HG03565 (cell line): ENCODE data around the gene SRGAP1.

Experiments used
- ATAC-seq: cut with Tn5 transposase; IDR thresholded peaks from one replicate; pipeline ENCODE4 v1.9.1; 2021; ENCODE audit warnings: mild to moderate bottlenecking, moderate library complexity; ENCODE audit not compliant: unreplicated experiment

SRGAP1 gene

DNA sequence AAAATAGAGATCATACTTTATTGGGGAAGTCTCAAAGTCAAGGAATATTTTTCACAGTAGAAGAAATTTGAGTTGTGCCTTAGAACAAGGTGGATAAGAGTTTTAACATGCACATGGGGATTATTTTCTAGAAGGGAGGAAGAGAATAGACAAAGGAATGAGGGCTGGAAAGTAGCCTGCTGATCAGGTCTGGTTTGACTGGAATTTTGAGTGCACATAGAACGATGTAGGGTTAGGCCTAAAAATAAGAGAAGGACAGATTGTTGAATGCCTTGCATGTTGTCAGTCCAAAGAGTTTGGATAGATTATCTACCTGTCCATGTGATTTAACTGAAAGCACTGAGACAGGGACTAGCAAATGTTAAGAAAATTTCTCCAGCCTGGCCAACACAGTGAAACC, 87.2 kb downstream of the SRGAP1 start:
- ATAC-seq = no peak

DNA sequence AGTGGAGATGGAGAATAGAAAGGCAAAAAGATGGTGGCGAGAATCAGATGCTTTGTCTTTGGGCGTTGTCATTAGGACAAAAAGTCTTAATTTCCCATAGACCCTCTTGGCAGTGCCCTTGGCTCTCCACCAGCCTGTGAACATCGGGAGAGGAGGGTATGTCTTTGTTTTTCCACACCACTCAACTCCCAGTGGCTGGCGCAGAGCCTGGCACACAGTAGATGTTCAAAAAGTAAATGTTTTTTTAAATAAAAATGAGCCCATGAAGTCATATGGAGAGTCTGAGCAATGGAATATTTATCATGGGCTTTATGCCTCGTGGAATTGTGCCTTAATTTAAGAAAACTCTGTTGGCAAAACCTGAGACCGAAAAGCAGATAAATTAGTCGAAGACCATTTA, 90.4 kb downstream of the SRGAP1 start:
- ATAC-seq = no peak

DNA sequence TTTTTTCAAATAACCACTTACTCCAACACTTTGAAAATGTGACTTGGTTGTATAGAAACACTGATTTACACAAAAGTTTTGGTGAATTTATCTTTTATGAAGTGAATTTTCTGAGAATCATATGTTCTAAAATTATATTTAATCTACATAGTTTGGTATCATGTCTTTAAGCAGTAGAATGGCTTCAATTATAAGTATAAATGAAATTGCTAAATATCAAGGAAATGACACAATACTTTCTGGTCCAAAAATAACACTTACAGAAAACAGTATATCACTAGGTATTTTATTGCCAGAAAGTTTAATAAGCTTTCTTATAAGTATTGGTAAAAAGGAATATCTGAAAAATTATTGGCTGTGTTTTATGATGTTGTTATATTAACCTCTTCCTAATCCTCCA, 90.9 kb downstream of the SRGAP1 start:
- no peak for ATAC-seq

DNA sequence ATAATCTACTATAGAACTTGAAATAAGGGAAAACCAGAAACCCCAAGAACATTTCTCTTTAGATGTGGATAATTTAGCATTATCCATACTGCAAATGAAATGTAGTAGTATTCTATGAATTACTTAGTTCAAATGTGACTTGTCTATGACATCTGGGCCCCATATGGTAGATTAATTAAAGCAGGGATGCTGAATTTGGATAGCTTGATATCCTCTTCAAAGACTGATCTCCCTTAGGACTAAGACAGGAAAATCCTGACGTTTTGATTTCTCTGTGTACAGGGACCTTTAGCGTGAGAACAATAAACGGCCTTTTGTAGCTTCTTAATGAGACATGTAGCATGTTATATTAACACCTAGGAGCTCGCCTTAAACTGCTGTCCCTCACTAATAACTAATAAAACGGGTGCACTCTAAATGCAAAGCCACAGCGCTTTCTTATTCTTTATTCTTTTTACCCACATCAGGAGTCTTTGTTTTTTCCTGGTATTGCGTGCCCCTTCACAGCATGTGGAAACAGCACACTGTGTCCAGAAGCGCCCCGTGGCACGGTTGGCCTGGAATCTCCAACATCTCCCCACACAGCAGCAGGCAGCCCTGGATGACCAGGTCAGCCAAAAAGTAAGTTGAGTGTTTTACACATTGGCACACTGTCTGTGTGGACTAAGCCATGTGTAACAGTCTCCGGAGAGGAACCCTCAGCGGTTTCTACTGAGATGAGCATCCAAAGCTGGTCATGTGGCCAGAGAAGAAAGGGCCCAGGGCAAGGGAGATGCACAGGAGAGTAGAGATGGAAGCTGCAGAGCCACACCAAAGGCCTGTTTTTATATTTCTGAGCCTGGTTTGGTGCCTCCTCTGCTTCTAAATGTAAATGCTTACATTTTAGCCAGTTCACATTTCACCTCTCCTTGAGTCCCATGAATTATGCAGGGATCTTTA, 93.1 kb downstream of the SRGAP1 start:
- no peak for ATAC-seq

DNA sequence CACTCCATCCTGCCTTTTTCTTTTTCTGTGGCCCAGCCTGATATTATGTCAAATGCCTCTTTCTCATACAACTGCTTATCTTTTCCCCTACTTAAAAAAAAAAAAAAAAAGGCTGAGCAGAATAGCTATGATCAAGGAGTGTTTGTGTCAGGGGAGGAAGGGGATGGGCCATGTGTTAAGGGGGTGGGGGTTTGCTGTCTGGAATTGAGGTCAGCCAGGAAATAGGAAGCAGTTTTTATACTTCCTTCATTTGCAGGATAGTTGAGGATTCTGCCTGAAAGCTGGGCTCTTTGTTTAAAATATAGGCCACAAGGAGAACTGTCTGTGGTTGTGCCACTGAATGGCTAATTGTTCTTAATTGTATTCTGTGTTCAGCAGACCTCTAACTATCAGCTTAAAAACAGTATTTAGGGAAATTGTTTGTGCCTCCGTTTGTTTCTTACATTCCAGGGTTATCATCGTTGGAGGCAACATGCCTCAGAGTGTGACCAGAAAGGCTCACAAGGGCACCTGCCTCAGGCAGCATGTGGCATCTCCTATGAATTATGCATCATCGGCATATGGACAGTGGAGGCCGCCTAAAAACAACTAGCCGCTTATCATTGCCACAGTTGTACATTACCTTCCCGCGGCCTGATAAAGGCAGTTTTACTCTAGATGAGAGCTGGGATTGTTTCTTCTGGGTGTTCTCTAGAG, 96.0 kb downstream of the SRGAP1 start:
- no peak for ATAC-seq

DNA sequence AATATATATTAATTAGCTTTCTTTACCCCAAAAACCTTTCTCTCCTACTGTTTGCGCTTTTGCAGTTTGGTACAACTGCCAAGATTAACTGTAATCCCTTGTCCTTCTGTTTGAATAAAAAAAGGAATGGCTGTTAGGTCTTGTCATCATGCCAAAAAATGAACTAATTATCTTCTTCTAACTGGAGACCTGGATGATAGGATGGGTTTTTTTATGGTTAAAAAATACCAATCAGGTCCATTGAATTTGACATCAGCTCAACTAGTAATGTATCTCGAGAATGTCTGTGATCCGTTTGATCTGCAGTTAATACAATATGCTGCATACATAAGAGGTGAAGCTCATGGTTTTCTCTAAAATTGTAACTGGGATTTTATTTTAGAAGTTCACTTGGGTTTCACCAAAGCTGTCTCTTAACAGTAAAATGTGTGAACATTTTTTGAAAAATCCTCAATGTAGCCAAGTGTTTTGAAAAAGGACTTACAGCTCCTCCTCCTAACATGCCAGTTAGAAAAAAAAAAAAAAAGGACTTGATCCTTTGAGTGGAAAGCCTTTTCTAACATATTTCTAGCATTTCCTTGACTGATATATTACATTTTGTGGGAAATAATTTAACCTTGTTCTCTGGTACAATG, 96.8 kb downstream of the SRGAP1 start:
- no peak for ATAC-seq

DNA sequence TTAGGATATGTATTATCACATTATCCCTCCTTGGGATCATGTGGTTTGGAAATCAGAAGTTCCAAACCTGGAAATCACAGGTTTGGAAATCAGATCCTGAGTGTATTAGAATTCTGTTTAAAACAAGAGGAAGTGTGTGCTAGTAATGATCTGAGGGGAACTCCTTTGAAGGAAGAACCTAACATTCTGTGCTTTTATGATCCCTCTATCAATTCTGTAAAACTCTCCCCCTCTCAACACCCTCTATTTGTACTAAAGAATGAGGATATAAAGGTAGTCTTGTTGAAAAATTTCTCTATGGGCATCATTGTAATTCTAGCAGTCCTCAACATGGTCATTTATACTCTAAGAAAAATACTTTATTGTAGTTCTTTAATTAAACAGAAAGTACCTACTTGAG, 97.4 kb downstream of the SRGAP1 start:
- ATAC-seq = no peak

DNA sequence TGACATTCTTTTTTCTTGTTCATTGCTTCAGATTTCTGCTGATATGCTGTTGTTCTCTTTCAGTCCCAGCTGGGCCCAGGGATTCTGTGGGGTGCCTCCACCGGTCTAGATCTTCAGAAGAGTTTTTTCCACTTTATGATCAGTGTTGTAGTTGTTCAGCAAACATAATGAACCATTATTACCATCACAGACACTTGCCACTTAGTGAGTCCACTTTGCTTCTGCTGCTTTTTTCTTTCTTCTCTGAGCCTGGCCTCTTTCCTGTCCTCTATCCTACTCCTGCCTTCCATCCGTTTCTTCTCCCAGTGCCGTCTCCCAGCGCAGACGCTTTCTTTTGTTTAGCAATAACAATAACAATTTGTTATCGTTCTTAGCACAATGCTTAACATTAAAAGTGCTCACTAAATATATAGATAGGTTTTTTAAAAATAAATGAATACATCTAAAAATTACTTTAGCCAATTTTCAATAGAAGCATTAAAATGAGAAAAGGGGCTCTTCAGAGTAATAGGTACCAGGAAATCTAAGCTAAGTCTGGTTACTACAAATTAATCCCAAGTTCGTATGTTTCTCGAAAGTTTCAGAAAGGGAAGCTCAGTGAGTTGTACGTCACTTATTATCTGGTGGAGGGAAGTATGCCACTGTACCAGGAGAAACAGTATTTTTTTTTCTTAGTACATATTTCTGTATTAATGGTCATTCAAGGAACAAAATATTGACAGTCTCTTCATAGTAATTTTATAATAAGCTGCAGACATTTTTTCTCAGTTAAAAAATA, 98.2 kb downstream of the SRGAP1 start:
- ATAC-seq = no peak

DNA sequence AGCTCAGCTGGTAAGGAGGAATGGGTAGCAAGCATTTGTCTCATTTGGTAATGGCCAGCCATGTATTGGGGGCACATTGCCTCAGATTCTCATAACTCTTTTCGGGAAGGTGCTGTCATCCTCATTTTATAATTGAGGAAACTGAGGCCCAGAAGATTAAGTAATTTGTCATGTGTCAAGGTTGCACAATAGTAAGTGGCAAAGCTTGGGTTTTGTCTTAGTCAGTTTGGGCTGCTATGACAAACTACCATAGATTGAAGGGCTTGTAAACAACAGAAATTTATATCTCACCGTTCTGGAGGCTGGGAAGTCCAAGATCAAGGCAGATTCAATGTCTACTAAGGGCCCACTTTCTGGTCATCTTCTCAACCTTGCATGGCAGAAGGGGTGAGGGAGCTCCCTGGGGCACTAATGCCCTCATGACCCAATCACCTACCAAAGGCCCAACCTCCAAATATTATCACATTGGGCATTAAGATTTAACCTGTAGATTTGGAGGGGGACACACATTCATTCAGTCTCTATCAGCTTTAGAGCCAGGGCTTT, 99.6 kb downstream of the SRGAP1 start:
- no peak for ATAC-seq

DNA sequence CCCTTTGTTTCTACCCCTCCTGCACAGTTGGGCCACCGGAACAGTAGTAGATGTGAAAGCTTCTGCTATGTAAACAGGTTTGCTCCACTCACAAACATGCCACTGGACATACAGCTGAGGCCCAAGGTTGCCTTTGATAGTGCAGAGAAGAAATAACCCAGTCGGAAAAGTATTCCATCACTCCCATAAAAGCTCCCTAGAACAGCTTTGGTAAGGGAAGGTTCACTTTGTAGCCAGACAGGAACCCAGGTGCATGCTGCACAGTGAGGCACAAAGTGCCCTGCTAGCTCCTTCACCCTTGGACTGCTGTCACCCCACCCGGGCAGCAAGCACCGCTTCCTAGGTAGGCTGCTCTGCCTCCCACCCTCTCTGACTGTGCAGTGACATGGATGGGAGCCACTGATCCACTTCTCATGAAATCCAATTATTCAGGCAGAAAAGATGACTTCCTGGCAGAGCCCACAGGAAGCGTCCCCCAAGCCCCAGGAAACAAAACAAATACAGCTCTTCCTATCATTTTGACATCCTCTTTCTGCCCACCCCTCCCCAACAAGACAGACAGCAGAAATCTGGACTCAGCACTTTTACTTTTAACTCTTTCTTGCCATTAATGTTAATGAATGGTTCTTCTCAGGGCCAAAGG, 100.2 kb downstream of the SRGAP1 start:
- ATAC-seq = no peak

DNA sequence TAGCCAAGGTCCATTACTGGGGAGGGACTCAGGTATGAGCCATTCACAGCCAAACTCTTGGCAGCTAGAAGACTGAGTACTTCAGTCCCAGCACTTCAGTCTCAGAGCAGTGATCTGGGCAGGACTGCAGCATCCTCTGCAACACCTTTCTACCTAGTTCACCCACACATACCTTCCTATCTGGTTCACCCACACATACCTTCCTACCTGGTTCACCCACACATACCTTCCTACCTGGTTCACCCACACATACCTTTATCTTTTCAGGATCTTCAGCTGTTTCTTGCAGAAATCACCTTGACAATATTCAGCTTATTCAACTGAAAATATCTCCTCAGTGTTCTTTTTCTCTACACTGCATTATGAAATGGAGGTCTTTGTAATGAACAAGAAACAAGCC, 101.3 kb downstream of the SRGAP1 start:
- no peak for ATAC-seq

DNA sequence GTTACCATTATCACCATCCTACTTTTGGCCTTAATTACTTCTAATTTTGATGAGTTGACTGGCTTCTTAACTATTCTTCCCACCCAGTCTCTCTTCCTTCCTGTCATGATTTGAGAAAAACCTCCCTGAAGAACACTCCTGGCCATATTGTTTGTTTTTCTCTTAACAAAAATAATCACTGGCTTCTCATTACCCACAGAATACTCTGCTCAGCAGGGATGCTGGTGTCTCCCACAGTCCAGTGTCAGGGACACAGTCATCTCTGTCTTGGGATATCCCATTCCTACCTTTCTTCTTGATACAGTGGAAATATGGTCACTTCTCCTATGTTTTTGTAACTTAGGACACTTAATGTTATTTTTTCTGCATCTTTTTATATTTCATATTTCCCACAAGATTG, 103.7 kb downstream of the SRGAP1 start:
- no peak for ATAC-seq

DNA sequence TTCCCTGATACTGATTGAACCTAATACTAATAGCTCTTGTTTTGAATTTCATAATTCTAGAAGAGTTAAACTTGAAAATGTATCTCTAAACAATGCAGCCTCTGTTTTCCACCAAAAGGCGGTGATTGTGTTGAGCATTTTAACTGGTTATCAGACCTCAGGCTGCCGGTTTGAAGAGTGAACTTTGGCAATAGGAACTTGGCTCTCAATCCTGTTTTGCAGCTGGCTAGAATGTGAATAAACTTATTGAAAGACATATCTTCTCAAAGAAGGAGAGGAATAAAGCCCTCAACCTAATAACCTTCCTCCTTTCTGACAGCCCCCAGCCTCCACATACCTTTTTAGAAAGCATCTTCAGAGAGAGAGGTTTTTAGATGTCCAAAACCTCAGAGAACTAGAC, 105.4 kb downstream of the SRGAP1 start:
- no peak for ATAC-seq

DNA sequence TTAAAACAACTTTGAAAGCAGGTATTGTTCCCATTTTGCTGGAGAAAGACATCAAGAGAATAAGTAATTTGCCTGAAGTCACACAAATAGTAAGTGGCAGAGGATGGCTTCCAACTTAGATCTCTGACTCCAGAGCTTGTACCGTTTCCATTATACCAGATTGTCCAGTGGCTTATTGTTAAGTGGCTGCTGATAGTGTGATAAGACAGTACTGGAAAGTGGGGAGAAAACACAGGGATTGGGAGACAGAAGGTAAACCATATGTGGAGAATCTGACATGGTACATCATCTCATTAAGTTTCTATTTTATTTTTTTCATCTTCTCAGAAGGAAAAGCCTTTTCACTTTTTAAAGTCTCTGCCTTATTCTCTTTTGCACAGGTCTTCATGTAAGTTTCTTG, 108.5 kb downstream of the SRGAP1 start:
- no peak for ATAC-seq

DNA sequence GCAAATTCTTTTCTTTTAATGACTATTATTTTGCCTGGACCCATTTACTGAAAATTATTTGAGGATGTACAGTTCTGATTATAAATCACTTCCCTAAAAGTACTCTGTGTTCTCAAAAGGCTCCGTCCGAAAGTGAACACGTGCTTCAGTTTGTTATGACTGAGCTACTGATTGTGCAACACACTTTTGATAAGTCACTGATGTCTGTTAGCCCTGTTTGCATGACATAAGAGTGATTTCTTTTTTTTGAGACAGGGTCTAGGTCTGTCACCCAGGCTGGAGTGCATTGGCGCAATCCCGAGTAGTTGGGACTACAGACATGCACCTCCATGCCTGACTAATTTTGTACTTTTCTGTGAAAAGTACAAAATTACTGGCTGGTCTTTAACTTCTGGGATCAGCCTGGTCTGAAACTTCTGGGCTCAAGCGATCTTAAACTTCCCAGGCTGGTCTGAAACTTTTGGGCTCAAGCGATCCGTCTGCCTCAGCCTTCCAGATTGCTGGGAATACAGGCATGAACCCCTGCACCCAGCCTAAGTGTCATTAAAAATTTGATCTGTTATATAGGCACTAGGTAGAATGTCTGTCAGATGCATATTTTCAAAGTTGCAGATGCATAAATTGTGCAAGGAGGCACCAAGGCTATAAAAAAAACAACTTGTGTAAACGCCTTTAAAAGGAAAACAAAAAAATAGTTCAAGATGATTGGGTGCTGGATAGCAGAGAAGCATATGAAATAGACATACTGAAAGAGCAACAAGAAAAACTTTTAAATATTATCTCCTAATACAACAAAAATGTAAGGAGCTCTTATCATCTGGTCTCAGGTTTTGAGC, 111.5 kb downstream of the SRGAP1 start:
- ATAC-seq = no peak

DNA sequence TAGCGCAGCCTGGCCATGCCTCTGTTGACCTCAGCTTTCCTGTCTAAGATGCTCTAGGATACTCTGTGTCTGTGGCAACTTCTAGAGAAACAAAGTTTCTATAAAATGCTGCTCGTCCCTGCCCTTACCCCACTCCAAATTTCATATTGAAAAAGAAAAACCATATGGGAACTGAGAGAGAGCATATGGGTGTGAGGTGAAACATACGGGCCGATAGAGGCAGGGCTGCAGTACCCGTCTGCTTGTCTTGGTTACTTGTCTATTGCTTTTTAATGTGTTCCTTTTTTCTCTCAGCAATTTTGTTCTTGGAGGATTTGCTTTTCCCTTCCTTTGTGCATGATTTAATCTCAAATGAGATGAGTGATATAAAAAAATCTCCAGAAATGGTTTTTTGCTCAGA, 113.0 kb downstream of the SRGAP1 start:
- no peak for ATAC-seq

DNA sequence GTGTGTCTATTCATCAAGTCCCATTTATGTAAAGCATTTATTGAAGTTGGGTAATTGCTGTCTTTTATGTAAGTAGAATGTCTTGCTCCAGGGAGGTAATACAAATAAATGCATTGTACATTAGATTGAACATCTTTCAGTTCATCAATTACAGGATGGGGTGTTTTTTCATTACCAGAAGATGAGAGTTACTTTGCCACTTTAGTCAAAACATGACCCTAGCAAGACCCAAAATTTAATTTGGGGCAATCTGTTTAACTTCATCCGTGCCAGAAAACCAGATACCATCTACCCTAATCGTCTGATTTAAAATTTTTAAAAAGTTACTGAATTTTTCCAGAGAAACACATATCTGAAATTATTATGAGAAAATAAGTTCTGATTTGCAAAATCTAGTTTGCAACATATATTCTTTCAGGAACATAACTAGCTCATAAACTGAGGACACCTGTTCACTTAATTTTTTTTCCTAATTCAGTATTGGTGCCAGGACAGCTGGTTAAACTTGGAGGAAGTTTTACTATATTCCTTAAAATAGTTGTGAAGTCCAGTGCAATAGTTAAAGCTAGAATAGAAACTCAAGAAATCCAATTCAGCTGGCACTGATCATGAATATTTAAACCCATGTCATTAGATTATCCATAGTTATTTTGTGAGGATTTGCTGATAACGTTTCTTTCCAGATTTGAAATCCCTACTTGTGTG, 114.5 kb downstream of the SRGAP1 start:
- ATAC-seq = no peak

DNA sequence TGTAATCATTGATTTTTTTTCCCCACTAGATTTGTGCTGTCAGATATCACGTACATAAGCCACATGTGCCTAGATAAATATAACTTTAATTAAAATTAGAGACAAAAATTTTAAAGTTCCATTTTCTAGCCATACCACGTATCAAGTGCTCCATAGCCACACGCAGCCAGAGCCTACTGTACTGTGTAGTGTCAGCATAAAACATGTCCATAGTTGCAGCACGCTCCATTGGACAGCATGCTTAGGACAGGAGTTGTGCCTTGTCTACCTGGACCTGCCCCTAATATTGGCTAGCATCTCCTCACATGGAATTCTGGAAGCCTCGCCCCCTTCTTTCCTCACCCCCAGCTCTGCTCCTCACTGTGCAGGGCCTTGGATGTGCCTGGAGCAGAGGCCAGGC, 116.5 kb downstream of the SRGAP1 start:
- ATAC-seq = no peak

DNA sequence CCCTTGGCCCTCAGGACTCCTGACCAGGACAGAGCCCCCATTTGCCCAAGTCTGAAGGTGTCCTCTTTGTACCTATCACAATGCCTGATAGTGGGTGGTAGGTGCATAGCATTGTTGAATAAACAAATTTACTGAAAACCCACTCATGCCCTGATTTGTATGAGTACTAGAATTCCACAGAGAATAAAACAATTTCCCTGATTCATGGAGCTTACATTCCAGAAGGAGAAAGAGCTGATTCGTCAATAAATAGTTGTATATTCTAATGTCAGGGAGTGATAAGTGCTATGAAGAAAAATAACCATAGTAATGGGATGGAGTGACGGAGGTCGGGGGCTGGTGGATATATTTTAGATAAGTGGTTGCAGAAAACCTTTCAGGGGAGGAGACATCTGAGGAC, 117.0 kb downstream of the SRGAP1 start:
- no peak for ATAC-seq
